ENCODE results near the gene ACSM5.

GRCh38 chr16:20401475-20402016 is 7.8 kb upstream of the ACSM5 start:
- TF ChIP-seq CTCF (IDR thresholded peaks at IDR 0.05 in 8 of 11, conservative IDR thresholded peaks at IDR 0.05 in 3 of 11) (no peak), POLR2A (IDR thresholded peaks at IDR 0.05) (no peak)
